ENCODE measurements around the gene MYCT1. TPM values are rescaled to one million over a fixed set of nuclear protein-coding genes. Genes with fewer than 3 reads are reported as not detected.

MYCT1 gene
- total and polyA plus RNA-seq, 2 donors (not counting 1 experiment from before 2014, with no cell fraction given) = not detected

DNA sequence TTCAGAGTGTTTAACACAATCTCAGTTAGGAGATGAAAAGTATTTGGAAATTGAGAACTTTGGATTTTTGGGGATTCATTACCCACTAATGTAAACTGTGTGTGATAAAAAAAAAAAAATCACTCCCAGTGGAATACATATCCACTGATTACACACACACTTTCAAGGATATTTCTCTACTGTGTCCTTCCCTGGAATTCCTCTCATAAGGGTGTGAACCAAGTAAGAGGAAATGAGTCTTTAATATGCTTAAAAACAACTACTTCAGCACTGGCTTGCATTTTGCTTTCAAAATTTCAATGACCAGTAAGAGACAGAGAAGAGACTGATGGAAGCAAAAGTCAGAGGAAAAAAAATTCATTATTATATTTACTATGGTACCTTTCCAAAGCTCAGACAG, 24.5 kb upstream of the MYCT1 start:
- no peaks in the 10 kb centered on the region for H3K4me1 ChIP-seq (ENCODE audit: control insufficient read depth in 2 of 2, insufficient read depth in 2 of 2, low read length in 2 of 2)
- no peaks in the 10 kb centered on the region for H3K4me1 Mint-ChIP-seq
- no peaks in the 10 kb centered on the region for H4K20me1 ChIP-seq (ENCODE audit: control insufficient read depth, insufficient read depth, low read length, poor library complexity, severe bottlenecking)
- TF ChIP-seq EZH2 (IDR thresholded peaks at IDR 0.05; ENCODE audit: borderline replicate concordance, insufficient read depth, low read depth, low read length, poor library complexity, severe bottlenecking) = no peak
- TF ChIP-seq, protein P1, sequence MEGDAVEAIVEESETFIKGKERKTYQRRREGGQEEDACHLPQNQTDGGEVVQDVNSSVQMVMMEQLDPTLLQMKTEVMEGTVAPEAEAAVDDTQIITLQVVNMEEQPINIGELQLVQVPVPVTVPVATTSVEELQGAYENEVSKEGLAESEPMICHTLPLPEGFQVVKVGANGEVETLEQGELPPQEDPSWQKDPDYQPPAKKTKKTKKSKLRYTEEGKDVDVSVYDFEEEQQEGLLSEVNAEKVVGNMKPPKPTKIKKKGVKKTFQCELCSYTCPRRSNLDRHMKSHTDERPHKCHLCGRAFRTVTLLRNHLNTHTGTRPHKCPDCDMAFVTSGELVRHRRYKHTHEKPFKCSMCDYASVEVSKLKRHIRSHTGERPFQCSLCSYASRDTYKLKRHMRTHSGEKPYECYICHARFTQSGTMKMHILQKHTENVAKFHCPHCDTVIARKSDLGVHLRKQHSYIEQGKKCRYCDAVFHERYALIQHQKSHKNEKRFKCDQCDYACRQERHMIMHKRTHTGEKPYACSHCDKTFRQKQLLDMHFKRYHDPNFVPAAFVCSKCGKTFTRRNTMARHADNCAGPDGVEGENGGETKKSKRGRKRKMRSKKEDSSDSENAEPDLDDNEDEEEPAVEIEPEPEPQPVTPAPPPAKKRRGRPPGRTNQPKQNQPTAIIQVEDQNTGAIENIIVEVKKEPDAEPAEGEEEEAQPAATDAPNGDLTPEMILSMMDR (IDR thresholded peaks at IDR 0.05) = no peak
- ChIA-PET CTCF (no interaction called here), POLR2A (no interaction called here)
- no peak for ATAC-seq (ENCODE audit: low read depth)
- H3K79me2 ChIP-seq (ENCODE audit: control insufficient read depth, insufficient read depth, low read length) = no peaks in the 10 kb centered on the region
- no peak overlapping the region for H3K9ac ChIP-seq (ENCODE audit: low read length)
- no peak overlapping the region for H3K4me2 ChIP-seq (replicated peaks; ENCODE audit: low read depth, low read length, poor library complexity, severe bottlenecking)
- no peak overlapping the region for H2AFZ ChIP-seq (ENCODE audit: insufficient read depth, low read depth, low read length, poor library complexity, severe bottlenecking)
- H3K4me3 ChIP-seq (ENCODE audit: control extremely low read depth in 1 of 5, extremely low read depth in 1 of 5, insufficient read depth in 1 of 5, low read depth in 2 of 5, low read length in 4 of 5) = no peak overlapping the region
- no peak overlapping the region for H3K4me3 Mint-ChIP-seq
- H3K27me3 Mint-ChIP-seq = peaks cover 3% of the 10 kb centered on the region
- no peak overlapping the region for H3K27ac Mint-ChIP-seq
- no peaks in the 10 kb centered on the region for H3K27me3 ChIP-seq (replicated peaks in 1 of 4; ENCODE audit: control extremely low read depth in 1 of 4, control insufficient read depth in 3 of 4, insufficient read depth in 4 of 4, low read length in 3 of 4)
- H3K9me3 Mint-ChIP-seq (ENCODE audit: insufficient read depth) = no peaks in the 10 kb centered on the region
- no peak overlapping the region for H3K27ac ChIP-seq (ENCODE audit: low read length in 2 of 2)
- intact Hi-C loops (cut with micrococcal nuclease) = no loop called here
- H3K9me3 ChIP-seq (ENCODE audit: control extremely low read depth in 1 of 3, control insufficient read depth in 2 of 3, insufficient read depth in 1 of 3, low read length in 2 of 3) = no peaks in the 10 kb centered on the region
- H3K36me3 ChIP-seq (replicated peaks in 1 of 2; ENCODE audit: control extremely low read depth in 1 of 2, control insufficient read depth in 1 of 2, extremely low read depth in 1 of 2, insufficient read depth in 2 of 2, low read length in 1 of 2) = no peaks in the 10 kb centered on the region
- no peak for DNase-seq

DNA sequence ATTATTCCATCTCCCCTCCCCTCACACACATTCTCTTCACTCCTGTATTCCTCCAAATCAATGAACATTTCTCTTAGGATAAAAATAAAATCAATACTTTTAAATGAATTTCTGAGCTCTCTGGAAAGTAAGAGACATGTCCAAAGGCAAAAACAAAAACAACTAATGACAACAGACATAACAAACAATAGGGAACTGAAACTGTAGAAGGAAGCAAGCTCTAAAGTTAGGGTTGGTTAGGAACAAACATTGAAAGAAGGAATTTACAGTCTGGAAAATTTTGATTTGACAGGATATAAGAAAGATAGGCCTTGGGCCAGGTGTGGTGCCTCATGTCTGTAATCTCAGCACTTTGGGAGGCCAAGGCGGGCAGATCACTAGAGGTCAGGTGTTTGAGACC, 17.5 kb upstream of the MYCT1 start:
- H3K4me1 ChIP-seq (ENCODE audit: control insufficient read depth in 2 of 2, insufficient read depth in 2 of 2, low read length in 2 of 2) = no peaks in the 10 kb centered on the region
- H3K9ac ChIP-seq (ENCODE audit: low read length) = no peak overlapping the region
- ATAC-seq (ENCODE audit: low read depth) (no peak), DNase-seq (no peak)
- no peak overlapping the region for H2AFZ ChIP-seq (ENCODE audit: insufficient read depth, low read depth, low read length, poor library complexity, severe bottlenecking)
- intact Hi-C loops (cut with micrococcal nuclease) = no loop called here
- no CpG with 5 or more reads among the region's 1 CpG for WGBS (ENCODE audit: insufficient coverage)
- Mint-ChIP-seq H3K9me3 (ENCODE audit: insufficient read depth) (peaks cover 3% of the 10 kb centered on the region), H3K27me3 (no peaks in the 10 kb centered on the region), H3K4me1 (peaks cover 4% of the 10 kb centered on the region), H3K27ac (no peak overlapping the region), H3K4me3 (no peak overlapping the region)
- H3K9me3 ChIP-seq (ENCODE audit: control extremely low read depth in 1 of 3, control insufficient read depth in 2 of 3, insufficient read depth in 1 of 3, low read length in 2 of 3) = no peaks in the 10 kb centered on the region
- H3K79me2 ChIP-seq (ENCODE audit: control insufficient read depth, insufficient read depth, low read length) = no peaks in the 10 kb centered on the region
- ChIA-PET POLR2A (no interaction called here), CTCF (no interaction called here)
- H4K20me1 ChIP-seq (ENCODE audit: control insufficient read depth, insufficient read depth, low read length, poor library complexity, severe bottlenecking) = no peaks in the 10 kb centered on the region
- no peak overlapping the region for H3K4me2 ChIP-seq (replicated peaks; ENCODE audit: low read depth, low read length, poor library complexity, severe bottlenecking)
- TF ChIP-seq EZH2 (IDR thresholded peaks at IDR 0.05; ENCODE audit: borderline replicate concordance, insufficient read depth, low read depth, low read length, poor library complexity, severe bottlenecking) = no peak
- TF ChIP-seq, protein P1 (IDR thresholded peaks at IDR 0.05) = no peak
- no peak overlapping the region for H3K27ac ChIP-seq (ENCODE audit: low read length in 2 of 2)
- no peak overlapping the region for H3K4me3 ChIP-seq (ENCODE audit: control extremely low read depth in 1 of 5, extremely low read depth in 1 of 5, insufficient read depth in 1 of 5, low read depth in 2 of 5, low read length in 4 of 5)
- no peaks in the 10 kb centered on the region for H3K27me3 ChIP-seq (replicated peaks in 1 of 4; ENCODE audit: control extremely low read depth in 1 of 4, control insufficient read depth in 3 of 4, insufficient read depth in 4 of 4, low read length in 3 of 4)
- no peaks in the 10 kb centered on the region for H3K36me3 ChIP-seq (replicated peaks in 1 of 2; ENCODE audit: control extremely low read depth in 1 of 2, control insufficient read depth in 1 of 2, extremely low read depth in 1 of 2, insufficient read depth in 2 of 2, low read length in 1 of 2)
